Measurements from ENCODE around the gene THRSP. TPM values are rescaled to one million over a fixed set of nuclear protein-coding genes. Genes with fewer than 3 reads are reported as not detected.
A peak's percentile ranks its signal among the peaks of the same experiment; 100 is the strongest.
"Not testable (repeated sequence)": the region's sequence is repeated elsewhere in the genome, so short reads cannot be mapped to it uniquely, and the experiment has no call there.

THRSP gene
- total RNA-seq, 4 donors from 2014 or later: 17.9 to 129 (median 47.3) TPM

GRCh38 chr11:78076733-78077403 lies 13.2 kb downstream of the THRSP start:
- H3K4me3 ChIP-seq: no peak overlapping the region
- 80% methylated on average over 6 of the region's 6 CpGs for WGBS
- H3K4me1 ChIP-seq: peaks cover 44% of the 10 kb centered on the region
- no peak for DNase-seq (ENCODE audit: low spot score in 2 of 2)
- no peaks in the 10 kb centered on the region for H3K27me3 ChIP-seq
- peaks cover 9% of the 10 kb centered on the region for H3K36me3 ChIP-seq
- H3K9me3 ChIP-seq: no peaks in the 10 kb centered on the region
- TF ChIP-seq POLR2AphosphoS5 (IDR thresholded peaks at IDR 0.05): no peak
- H3K27ac ChIP-seq: no peak overlapping the region

DNA sequence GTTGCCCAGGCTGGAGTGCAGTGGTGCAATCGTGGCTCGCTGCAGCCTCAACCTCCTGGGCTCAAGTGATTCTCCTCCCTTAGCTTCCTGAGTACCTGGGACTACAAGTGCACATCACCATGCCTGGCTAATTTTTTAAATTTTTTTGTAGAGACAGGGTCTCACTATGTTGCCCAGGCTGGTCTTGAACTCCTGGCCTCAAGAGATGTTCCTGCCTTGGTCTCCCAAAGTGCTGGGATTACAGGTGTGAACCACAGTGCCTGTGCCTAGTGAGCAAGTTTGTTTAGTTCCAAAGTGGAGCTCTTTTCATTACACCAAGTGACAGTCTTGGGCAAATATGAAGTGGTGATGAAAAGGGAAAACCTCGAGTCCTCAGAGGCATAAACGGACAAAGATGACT lies 13.9 kb downstream of the THRSP start:
- not testable (repeated sequence) for H3K27me3 ChIP-seq; H3K36me3 ChIP-seq; H3K9me3 ChIP-seq; DNase-seq (ENCODE audit: low spot score in 2 of 2); H3K27ac ChIP-seq
- 84% methylated on average over 4 of the region's 4 CpGs for WGBS
- peaks cover 44% of the 10 kb centered on the region for H3K4me1 ChIP-seq
- H3K4me3 ChIP-seq: peak overlapping the region; percentile 95

DNA sequence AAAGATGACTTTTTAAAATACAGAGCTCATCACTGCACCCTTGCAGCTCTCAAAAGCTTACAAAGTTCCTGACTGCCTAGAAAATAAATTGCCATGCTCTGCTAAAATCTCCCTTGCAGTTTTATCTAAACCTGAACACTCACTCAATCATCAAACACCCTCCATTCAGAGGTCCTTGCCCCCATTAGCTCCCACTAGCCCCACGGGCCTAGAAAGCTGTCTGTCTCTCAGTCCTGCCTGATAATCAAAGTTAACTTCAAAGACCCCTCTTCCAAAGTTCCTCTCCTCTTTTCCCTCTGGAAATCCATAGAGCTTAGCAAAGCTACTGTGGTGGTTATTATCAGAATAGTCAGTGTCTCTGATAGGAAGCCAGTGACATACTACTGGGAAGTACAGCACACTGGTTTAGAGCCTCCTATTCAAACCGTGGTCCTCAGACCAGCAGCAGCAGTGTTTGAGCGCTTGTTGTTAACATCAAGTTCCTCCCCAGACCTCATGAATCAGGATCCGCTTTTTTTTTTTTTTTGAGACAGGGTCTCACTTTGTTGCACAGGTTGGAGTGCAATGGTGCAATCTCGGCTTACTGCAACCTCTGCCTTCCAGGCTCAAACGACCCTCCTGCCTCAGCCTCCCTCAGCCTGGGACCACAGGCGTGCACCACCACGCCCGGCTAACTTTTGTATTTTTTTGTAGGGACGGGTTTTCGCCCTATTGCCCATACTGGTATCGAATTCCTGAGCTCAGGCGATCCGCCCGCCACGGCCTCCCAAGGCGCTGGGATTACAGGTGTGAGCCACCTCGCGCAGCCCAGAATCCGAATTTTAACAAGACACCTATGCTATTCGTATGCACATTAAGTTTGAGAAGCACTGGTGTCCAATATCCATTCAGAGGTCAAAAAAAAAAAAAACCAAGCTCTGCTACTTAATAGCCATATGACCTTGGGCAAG lies 14.8 kb downstream of the THRSP start:
- no peak for TF ChIP-seq EP300 (IDR thresholded peaks at IDR 0.05)
- no peak for TF ChIP-seq POLR2AphosphoS5 (IDR thresholded peaks at IDR 0.05)
- TF ChIP-seq POLR2A (IDR thresholded peaks at IDR 0.05): no peak
- TF ChIP-seq, protein P1, sequence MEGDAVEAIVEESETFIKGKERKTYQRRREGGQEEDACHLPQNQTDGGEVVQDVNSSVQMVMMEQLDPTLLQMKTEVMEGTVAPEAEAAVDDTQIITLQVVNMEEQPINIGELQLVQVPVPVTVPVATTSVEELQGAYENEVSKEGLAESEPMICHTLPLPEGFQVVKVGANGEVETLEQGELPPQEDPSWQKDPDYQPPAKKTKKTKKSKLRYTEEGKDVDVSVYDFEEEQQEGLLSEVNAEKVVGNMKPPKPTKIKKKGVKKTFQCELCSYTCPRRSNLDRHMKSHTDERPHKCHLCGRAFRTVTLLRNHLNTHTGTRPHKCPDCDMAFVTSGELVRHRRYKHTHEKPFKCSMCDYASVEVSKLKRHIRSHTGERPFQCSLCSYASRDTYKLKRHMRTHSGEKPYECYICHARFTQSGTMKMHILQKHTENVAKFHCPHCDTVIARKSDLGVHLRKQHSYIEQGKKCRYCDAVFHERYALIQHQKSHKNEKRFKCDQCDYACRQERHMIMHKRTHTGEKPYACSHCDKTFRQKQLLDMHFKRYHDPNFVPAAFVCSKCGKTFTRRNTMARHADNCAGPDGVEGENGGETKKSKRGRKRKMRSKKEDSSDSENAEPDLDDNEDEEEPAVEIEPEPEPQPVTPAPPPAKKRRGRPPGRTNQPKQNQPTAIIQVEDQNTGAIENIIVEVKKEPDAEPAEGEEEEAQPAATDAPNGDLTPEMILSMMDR (IDR thresholded peaks at IDR 0.05): no peak
- Histone ChIP-seq H3K4me1 (peaks cover 44% of the 10 kb centered on the region), H3K9me3 (no peaks in the 10 kb centered on the region), H3K36me3 (no peaks in the 10 kb centered on the region), H3K27ac (peak overlapping the region; percentile 88), H3K27me3 (no peaks in the 10 kb centered on the region), H3K4me3 (peak overlapping the region; percentile 95)
- WGBS: 37% methylated on average over 21 of the region's 21 CpGs
- no peak for DNase-seq (ENCODE audit: low spot score in 2 of 2)

- TF ChIP-seq POLR2AphosphoS5 (IDR thresholded peaks at IDR 0.05): peak in 2 of 3 donors; percentile 44 to 92
- TF ChIP-seq, protein P1 (IDR thresholded peaks at IDR 0.05): no peak
- TF ChIP-seq POLR2A (IDR thresholded peaks at IDR 0.05): peak in 1 of 2 donors; percentile 57
- TF ChIP-seq EP300 (IDR thresholded peaks at IDR 0.05): no peak
- Histone ChIP-seq H3K9me3 (no peaks in the 10 kb centered on the region), H3K4me1 (peaks cover 44% of the 10 kb centered on the region), H3K27ac (peak within 1 kb of the TSS; percentile 88), H3K4me3 (peak within 1 kb of the TSS; percentile 95), H3K27me3 (no peaks in the 10 kb centered on the region), H3K36me3 (no peaks in the 10 kb centered on the region)
- under 1% methylated on average over 26 of the region's 68 CpGs for WGBS
- peak; percentile 78 to 89 for DNase-seq (ENCODE audit: low spot score in 2 of 2)
Observed at GRCh38 chr11:78079232-78080083, 15.8 kb downstream of the THRSP start, which contains the start of gene NDUFC2. Gene NDUFC2, minus strand, starts transcription at chr11:78079862. Its CDS starts 118 bp downstream, at chr11:78079744.

- TF ChIP-seq EP300 (IDR thresholded peaks at IDR 0.05) (no peak), POLR2A (IDR thresholded peaks at IDR 0.05) (no peak), POLR2AphosphoS5 (IDR thresholded peaks at IDR 0.05) (no peak)
- TF ChIP-seq, protein P1 (IDR thresholded peaks at IDR 0.05): no peak
- peaks cover 38% of the 10 kb centered on the region for H3K4me1 ChIP-seq
- H3K27me3 ChIP-seq: no peaks in the 10 kb centered on the region
- peak overlapping the region; percentile 88 for H3K27ac ChIP-seq
- peak overlapping the region; percentile 95 for H3K4me3 ChIP-seq
- WGBS: 57% methylated on average over 23 of the region's 23 CpGs
- no peak for DNase-seq (ENCODE audit: low spot score in 2 of 2)
- H3K9me3 ChIP-seq: no peaks in the 10 kb centered on the region
- no peaks in the 10 kb centered on the region for H3K36me3 ChIP-seq
Observed at GRCh38 chr11:78080084-78080817, 16.6 kb downstream of the THRSP start.

Data from suprapubic skin (tissue), 4 donors.